GM21529 (cell line): ENCODE measurements around the gene CEP250.
A peak's percentile ranks its signal among the peaks of the same experiment; 100 is the strongest.
"Not testable (repeated sequence)": the region's sequence is repeated elsewhere in the genome, so short reads cannot be mapped to it uniquely, and the experiment has no call there.

ENCODE experiments used
- ATAC-seq: cut with Tn5 transposase; IDR thresholded peaks from one replicate; pipeline ENCODE4 v1.9.1; 2021; ENCODE audit not compliant: unreplicated experiment

The CEP250 gene

GRCh38 chr20:35517767-35518166 is 62.4 kb downstream of the CEP250 start:
- not testable (repeated sequence) for ATAC-seq

- ATAC-seq, result no peak
Measured at GRCh38 chr20:35518955-35519354, 63.6 kb downstream of the CEP250 start.

GRCh38 chr20:35523298-35523888 is 68.0 kb downstream of the CEP250 start:
- ATAC-seq, result no peak

- no peak for ATAC-seq
Measured at GRCh38 chr20:35525639-35526038, 70.2 kb downstream of the CEP250 start.

- no peak for ATAC-seq
Measured at GRCh38 chr20:35527122-35527769, 71.8 kb downstream of the CEP250 start.

- no peak for ATAC-seq
Measured at GRCh38 chr20:35529552-35529951, 74.2 kb downstream of the CEP250 start, which contains the start of gene C20orf173. Gene C20orf173, minus strand, starts transcription at chr20:35529652. Its CDS starts 279 bp downstream, at chr20:35529373.

- ATAC-seq, result no peak
Measured at GRCh38 chr20:35539756-35540212, 84.4 kb downstream of the CEP250 start.

- ATAC-seq, result no peak
Measured at GRCh38 chr20:35541118-35541782, 85.9 kb downstream of the CEP250 start.

- ATAC-seq, result peak; percentile 92
Measured at GRCh38 chr20:35541783-35542662, 86.6 kb downstream of the CEP250 start, which contains the start of gene ERGIC3. Gene ERGIC3, plus strand, starts transcription at chr20:35542078. Its CDS starts 20 bp downstream, at chr20:35542098.

- no peak for ATAC-seq
Measured at GRCh38 chr20:35542990-35543389, 87.6 kb downstream of the CEP250 start.

- ATAC-seq, result no peak
Measured at GRCh38 chr20:35544436-35544835, 89.0 kb downstream of the CEP250 start.

- ATAC-seq, result not testable (repeated sequence)
Measured at GRCh38 chr20:35544941-35545340, 89.5 kb downstream of the CEP250 start.

- no peak for ATAC-seq
Measured at GRCh38 chr20:35546127-35546526, 90.7 kb downstream of the CEP250 start.

GRCh38 chr20:35547329-35547728 is 91.9 kb downstream of the CEP250 start:
- no peak for ATAC-seq

GRCh38 chr20:35551503-35551902 is 96.1 kb downstream of the CEP250 start:
- ATAC-seq, result no peak

- no peak for ATAC-seq
Measured at GRCh38 chr20:35552914-35553313, 97.5 kb downstream of the CEP250 start.

GRCh38 chr20:35555461-35555860 is 100.1 kb downstream of the CEP250 start:
- ATAC-seq, result not testable (repeated sequence)

GRCh38 chr20:35555951-35556645 is 100.7 kb downstream of the CEP250 start:
- no peak for ATAC-seq

- ATAC-seq, result no peak
Measured at GRCh38 chr20:35556871-35557270, 101.5 kb downstream of the CEP250 start.

GRCh38 chr20:35558451-35558850 is 103.1 kb downstream of the CEP250 start:
- no peak for ATAC-seq
